ENCODE data around the gene HSFX4. TPM values are rescaled to one million over a fixed set of nuclear protein-coding genes. Genes with fewer than 3 reads are reported as not detected.

HSFX4 gene
- total and polyA plus RNA-seq, 9 of the 15 experiments (the other 6 are each of a cell fraction or from before 2014, with no cell fraction given), result 0.10 to 0.24 (median 0.14) TPM; not detected in 6

DNA sequence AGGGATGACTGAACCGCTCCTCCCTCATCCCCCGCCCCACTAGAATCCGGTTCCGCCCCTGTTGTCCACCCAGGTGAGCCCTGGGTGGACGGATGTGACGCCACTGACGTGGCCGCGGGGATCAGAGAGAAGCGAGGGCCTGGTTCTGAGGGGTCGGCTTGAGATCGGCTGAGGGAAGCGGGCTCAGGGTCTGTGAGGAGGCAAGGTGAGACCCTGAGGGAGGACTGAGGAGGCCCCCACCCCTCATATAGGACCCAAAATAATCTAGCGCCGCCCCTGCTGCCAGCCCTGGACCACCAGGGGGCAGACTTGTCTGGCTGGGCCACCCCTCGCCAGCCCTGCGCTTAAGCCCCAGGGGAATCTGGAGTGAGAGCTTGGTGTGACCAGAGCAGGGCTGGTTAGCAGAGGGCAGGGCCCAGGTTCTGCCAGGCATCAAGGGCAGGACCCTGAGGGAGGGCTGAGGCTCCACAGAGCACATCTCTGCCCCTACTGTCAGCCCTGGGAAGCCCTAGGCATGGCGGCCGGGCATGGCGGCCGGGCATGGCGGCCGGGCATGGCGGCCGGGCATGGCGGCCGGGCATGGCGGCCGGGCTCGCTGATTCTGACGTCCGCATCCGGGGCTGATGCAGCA lies 48.2 kb upstream of the HSFX4 start, which contains the start of gene MAGEA8:
TSS of gene MAGEA8 (plus strand) at position 103 of the 631 bp plus-strand sequence. CDS start 3,090 bp downstream, outside the sequence.
- Histone ChIP-seq H3K27ac (ENCODE audit: extremely low read depth, low read depth, low read length) (peak within 1 kb of the TSS; percentile 61; the same call in 2 of the 3 replicates), H3K4me2 (ENCODE audit: insufficient read depth, low read length) (peak within 1 kb of the TSS; percentile 66), H3K9me3 (replicated peaks; ENCODE audit: control insufficient read depth, insufficient read depth, low read depth, low read length) (no peaks in the 10 kb centered on the region), H3K36me3 (ENCODE audit: control insufficient read depth, insufficient read depth, low read length) (no peaks in the 10 kb centered on the region), H4K20me1 (replicated peaks; ENCODE audit: control insufficient read depth, insufficient read depth, low read length) (no peaks in the 10 kb centered on the region), H3K27me3 (ENCODE audit: control insufficient read depth in 2 of 2, insufficient read depth in 2 of 2, low read length in 2 of 2) (no peaks in the 10 kb centered on the region), H2AFZ (ENCODE audit: low read depth, low read length) (peak within 1 kb of the TSS; percentile 90), H3K79me2 (ENCODE audit: control insufficient read depth, insufficient read depth, low read length) (no peaks in the 10 kb centered on the region), H3K4me3 (peak within 1 kb of the TSS; percentile 46), H3K4me1 (replicated peaks in 1 of 2; ENCODE audit: control insufficient read depth in 2 of 2, insufficient read depth in 2 of 2, low read length in 2 of 2) (peaks cover 0 to 17% of the 10 kb centered on the region in 2 experiments; a peak in 3 of 5 replicates), H3K9ac (ENCODE audit: insufficient read depth in 1 of 2, low read depth in 2 of 2, low read length in 2 of 2) (peak within 1 kb of the TSS; percentile 57 to 75; a peak in 3 of 4 replicates), H3K9me1 (ENCODE audit: control insufficient read depth, insufficient read depth, low read length) (no peaks in the 10 kb centered on the region)
- in situ Hi-C loops (cut with MboI) (no loop called here), intact Hi-C loops (cut with micrococcal nuclease) (loop anchor here (10.0 kb wide), 1 partner anchor 814 kb away; the partner anchor contains the start of gene MTMR1)
- peak; percentile 93 for ATAC-seq
- POLR2A ChIA-PET, result interaction anchor here (0.7 kb wide), 1 partner anchor 33 kb away, joined by 3 read pairs; no protein-coding TSS in a partner anchor
- BruUV-seq (replicated peaks), result no TSS peak
- FAIRE-seq, result peak; percentile 64
- DNase-seq (ENCODE audit: extremely low read depth in 1 of 4, low spot score in 3 of 4), result peak; percentile 63 to 69 (median 66)
- WGBS (ENCODE audit: insufficient coverage, low coverage, missing lambda C conversion rate), result 22% methylated on average over 15 of the region's 33 CpGs
- CTCF ChIA-PET (ENCODE audit: low intra/inter-chr PET ratio), result interaction anchor here (0.7 kb wide), 1 partner anchor 388 kb away, joined by 3 read pairs; no protein-coding TSS in a partner anchor
- TF ChIP-seq ATF7 (IDR thresholded peaks at IDR 0.05) (peak; percentile 41; the same call in 1 of the 2 replicates), PRMT5 (CRISPR knock-in tag; IDR thresholded peaks at IDR 0.05) (no peak), MCM7 (IDR thresholded peaks at IDR 0.05) (no peak)
- TF ChIP-seq, protein P1, sequence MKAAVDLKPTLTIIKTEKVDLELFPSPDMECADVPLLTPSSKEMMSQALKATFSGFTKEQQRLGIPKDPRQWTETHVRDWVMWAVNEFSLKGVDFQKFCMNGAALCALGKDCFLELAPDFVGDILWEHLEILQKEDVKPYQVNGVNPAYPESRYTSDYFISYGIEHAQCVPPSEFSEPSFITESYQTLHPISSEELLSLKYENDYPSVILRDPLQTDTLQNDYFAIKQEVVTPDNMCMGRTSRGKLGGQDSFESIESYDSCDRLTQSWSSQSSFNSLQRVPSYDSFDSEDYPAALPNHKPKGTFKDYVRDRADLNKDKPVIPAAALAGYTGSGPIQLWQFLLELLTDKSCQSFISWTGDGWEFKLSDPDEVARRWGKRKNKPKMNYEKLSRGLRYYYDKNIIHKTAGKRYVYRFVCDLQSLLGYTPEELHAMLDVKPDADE (conservative IDR thresholded peaks at IDR 0.05; ENCODE audit: control insufficient read depth, low read depth, low read length), result no peak
- TF ChIP-seq, protein P2, sequence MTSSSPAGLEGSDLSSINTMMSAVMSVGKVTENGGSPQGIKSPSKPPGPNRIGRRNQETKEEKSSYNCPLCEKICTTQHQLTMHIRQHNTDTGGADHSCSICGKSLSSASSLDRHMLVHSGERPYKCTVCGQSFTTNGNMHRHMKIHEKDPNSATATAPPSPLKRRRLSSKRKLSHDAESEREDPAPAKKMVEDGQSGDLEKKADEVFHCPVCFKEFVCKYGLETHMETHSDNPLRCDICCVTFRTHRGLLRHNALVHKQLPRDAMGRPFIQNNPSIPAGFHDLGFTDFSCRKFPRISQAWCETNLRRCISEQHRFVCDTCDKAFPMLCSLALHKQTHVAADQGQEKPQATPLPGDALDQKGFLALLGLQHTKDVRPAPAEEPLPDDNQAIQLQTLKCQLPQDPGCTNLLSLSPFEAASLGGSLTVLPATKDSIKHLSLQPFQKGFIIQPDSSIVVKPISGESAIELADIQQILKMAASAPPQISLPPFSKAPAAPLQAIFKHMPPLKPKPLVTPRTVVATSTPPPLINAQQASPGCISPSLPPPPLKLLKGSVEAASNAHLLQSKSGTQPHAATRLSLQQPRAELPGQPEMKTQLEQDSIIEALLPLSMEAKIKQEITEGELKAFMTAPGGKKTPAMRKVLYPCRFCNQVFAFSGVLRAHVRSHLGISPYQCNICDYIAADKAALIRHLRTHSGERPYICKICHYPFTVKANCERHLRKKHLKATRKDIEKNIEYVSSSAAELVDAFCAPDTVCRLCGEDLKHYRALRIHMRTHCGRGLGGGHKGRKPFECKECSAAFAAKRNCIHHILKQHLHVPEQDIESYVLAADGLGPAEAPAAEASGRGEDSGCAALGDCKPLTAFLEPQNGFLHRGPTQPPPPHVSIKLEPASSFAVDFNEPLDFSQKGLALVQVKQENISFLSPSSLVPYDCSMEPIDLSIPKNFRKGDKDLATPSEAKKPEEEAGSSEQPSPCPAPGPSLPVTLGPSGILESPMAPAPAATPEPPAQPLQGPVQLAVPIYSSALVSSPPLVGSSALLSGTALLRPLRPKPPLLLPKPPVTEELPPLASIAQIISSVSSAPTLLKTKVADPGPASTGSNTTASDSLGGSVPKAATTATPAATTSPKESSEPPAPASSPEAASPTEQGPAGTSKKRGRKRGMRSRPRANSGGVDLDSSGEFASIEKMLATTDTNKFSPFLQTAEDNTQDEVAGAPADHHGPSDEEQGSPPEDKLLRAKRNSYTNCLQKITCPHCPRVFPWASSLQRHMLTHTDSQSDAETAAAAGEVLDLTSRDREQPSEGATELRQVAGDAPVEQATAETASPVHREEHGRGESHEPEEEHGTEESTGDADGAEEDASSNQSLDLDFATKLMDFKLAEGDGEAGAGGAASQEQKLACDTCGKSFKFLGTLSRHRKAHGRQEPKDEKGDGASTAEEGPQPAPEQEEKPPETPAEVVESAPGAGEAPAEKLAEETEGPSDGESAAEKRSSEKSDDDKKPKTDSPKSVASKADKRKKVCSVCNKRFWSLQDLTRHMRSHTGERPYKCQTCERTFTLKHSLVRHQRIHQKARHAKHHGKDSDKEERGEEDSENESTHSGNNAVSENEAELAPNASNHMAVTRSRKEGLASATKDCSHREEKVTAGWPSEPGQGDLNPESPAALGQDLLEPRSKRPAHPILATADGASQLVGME (CRISPR knock-in tag; IDR thresholded peaks at IDR 0.05), result no peak

Data from K562 (cell line).